Gastrocnemius medialis (tissue), 4 donors: ENCODE results near the gene ELP2. TPM values are rescaled to one million over a fixed set of nuclear protein-coding genes. Genes with fewer than 3 reads are reported as not detected.

Experiments used
- ATAC-seq, 2 donors: fragments of 150-250 bp; one replicate each; pipeline ENCODE4 v1.9.1; 2016
- DNase-seq, 2 donors: peaks; one replicate each; pipeline ENCODE4 v3.0.0-alpha.2; 2019
- H3K27ac ChIP-seq, 4 donors: fragments of 200-600 bp; sonication (generic); 1 replicate in 1 of 4; 2 replicates in 3 of 4; pipeline ENCODE4 v1.5.1; 2016 to 2018; ENCODE audit warnings: mild to moderate bottlenecking in 2 of 4, moderate library complexity in 1 of 4
- H3K27me3 ChIP-seq, 3 donors: fragments of 200-600 bp; sonication (generic) in 2 of 3; 1 replicate in 1 of 3; 2 replicates in 2 of 3; pipeline versions ENCODE4 v1.5.1 to v1.6.0; 2016 to 2019; ENCODE audit warnings: mild to moderate bottlenecking in 1 of 3, moderate library complexity in 1 of 3
- H3K36me3 ChIP-seq, 2 donors: fragments of 200-600 bp; sonication (generic) in 1 of 2; one replicate each; pipeline ENCODE4 v1.5.1; 2017 to 2018
- H3K4me1 ChIP-seq, 2 donors: fragments of 200-600 bp; sonication (generic) in 1 of 2; one replicate each; pipeline ENCODE4 v1.5.1; 2016 to 2017; ENCODE audit warnings: mild to moderate bottlenecking in 2 of 2
- H3K4me3 ChIP-seq, 4 donors: fragments of 200-600 bp; sonication (generic) in 3 of 4; 1 replicate in 1 of 4; 2 replicates in 3 of 4; pipeline ENCODE4 v1.5.1; 2016 to 2019; ENCODE audit warnings: mild to moderate bottlenecking in 2 of 4
- H3K9me3 ChIP-seq, 3 donors: fragments of 200-600 bp; sonication (generic) in 2 of 3; 1 replicate in 1 of 3; 2 replicates in 2 of 3; pipeline ENCODE4 v1.5.1; 2016 to 2019
- POLR2A ChIP-seq, 2 donors: fragments of 450-650 bp; IDR thresholded peaks; one replicate each; pipeline ENCODE4 v1.6.1; 2017; ENCODE audit warnings: antibody characterized with exemption in 2 of 2, mild to moderate bottlenecking in 2 of 2, moderate library complexity in 2 of 2
- in situ Hi-C, 4 donors: fragments of 200-750 bp; cut with MboI; loops; one replicate each; pipeline versions ENCODE4 v1.15.0 to v1.8.0; 2017; ENCODE audit warnings: low sequenced_read_pairs in 4 of 4
- intact Hi-C: fragments of 100-400 bp; cut with DNase I; formaldehyde crosslinking; loops from one replicate; pipeline ENCODE4 v1.15.1; 2023; ENCODE audit warnings: low total_unique reads
- total RNA-seq, 4 donors: library from RNA; depleted of rRNA; stranded (reverse); fragments of >200 nt; gene quantifications; one replicate each; pipeline versions ENCODE4 v1.1.0 to v1.2.3, GENCODE V29; 2016
- TF ChIP-seq, protein P1 (sequence below), 5 experiments: fragments of 450-650 bp in 3 of 5; fragments of 200-600 bp in 2 of 5; sonication (generic) in 2 of 5; IDR thresholded peaks in 4 of 5; conservative IDR thresholded peaks in 1 of 5; 1 replicate in 4 of 5; 2 replicates in 1 of 5; pipeline ENCODE4 v1.5.1; 2016 to 2019; ENCODE audit warnings: antibody characterized with exemption in 5 of 5, mild to moderate bottlenecking in 3 of 5, moderate library complexity in 3 of 5

ELP2 gene
- total RNA-seq, 4 donors from 2014 or later, result 23.7 to 51.0 (median 42.8) TPM

DNA sequence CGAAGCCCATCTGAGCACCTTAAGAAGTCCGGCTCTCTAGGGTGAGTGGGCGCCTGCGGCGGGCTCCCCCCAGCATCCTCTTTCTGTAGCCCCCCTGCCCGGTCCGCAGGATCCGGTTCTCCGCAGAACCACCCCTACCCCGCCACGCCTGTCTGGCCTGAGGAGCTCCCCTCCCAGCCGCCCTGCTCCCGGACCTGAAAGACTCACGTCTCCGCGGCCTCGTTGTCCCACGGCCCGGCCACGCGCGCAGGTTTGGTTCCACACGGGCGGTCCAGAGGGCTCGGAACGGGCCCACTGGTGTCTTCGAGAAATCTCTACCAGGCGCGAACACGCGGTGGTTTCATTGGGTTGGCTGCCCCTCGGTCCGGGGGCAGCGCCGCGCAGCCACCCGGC, 796 bp upstream of the ELP2 start:
- peak in 1 of 2 donors; percentile 23 for ATAC-seq

DNA sequence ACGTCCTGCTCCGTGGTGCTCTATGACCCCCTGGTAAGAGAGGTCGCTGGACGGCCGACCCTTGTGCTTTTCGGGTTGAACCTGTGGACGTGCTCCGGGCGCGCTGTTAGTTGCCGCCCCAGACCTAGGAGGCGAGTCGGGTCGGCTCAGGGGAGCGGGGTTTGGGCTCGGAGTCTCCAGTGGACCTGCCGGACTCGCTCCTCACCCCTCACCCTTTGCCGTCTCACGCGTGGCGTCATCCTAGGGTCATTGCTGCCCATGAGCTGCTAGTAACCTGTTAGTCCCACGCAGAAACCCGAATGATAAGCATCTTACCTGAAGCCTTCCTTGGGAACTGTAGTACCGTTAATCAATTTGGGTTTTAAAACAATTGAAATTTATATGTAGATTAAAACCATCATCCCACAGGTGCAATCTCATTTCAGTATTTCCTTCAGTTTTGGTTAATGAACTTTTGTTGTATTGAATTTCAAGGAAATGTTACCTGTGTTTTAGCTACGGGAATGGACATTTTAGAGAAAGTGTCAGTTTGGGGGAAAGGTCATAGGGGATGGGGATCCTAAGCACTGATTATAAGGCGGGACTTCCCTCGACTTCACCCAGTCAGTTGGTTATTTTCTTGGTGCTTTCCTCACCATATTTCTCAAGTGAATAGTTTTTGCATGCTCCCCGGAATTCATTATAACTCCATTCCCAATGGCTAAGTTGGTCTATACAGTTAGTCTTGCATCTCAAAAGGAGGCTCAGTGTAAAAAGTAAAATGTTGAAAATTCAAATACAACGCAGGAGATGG, 536 bp downstream of the ELP2 start:
- Histone ChIP-seq H3K36me3 (no peaks in the 10 kb centered on the region), H3K27me3 (no peaks in the 10 kb centered on the region), H3K27ac (peak overlapping the region; percentile 99 to 100 (median 100)), H3K9me3 (no peaks in the 10 kb centered on the region), H3K4me3 (peak overlapping the region; percentile 93 to 100 (median 97)), H3K4me1 (peaks cover 23 to 30% of the 10 kb centered on the region in 2 donors)
- DNase-seq, result no peak
- intact Hi-C loops, result no loop called here
- in situ Hi-C loops, result no loop called here
- peak in 1 of 2 donors; percentile 28 for ATAC-seq
- peak in 1 of 2 donors; percentile 10 for TF ChIP-seq POLR2A (IDR thresholded peaks at IDR 0.05)
- TF ChIP-seq, protein P1, sequence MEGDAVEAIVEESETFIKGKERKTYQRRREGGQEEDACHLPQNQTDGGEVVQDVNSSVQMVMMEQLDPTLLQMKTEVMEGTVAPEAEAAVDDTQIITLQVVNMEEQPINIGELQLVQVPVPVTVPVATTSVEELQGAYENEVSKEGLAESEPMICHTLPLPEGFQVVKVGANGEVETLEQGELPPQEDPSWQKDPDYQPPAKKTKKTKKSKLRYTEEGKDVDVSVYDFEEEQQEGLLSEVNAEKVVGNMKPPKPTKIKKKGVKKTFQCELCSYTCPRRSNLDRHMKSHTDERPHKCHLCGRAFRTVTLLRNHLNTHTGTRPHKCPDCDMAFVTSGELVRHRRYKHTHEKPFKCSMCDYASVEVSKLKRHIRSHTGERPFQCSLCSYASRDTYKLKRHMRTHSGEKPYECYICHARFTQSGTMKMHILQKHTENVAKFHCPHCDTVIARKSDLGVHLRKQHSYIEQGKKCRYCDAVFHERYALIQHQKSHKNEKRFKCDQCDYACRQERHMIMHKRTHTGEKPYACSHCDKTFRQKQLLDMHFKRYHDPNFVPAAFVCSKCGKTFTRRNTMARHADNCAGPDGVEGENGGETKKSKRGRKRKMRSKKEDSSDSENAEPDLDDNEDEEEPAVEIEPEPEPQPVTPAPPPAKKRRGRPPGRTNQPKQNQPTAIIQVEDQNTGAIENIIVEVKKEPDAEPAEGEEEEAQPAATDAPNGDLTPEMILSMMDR (IDR thresholded peaks at IDR 0.05 in 4 of 5, conservative IDR thresholded peaks at IDR 0.05 in 1 of 5), result no peak

More for the DNA sequence above, 796 bp upstream of the ELP2 start:
- in situ Hi-C loops (loop anchor here in 1 of 4 donors (5.0 kb wide), 1 partner anchor 62 kb away; the partner anchor contains the start of gene RPRD1A), intact Hi-C loops (loop anchor here (1.0 to 5.0 kb wide), 5 partner anchors 62 to 784 kb away; partner anchors contain the start of genes FHOD3, RMP24, RPRD1A and ZNF24)
- no peak for DNase-seq
- Histone ChIP-seq H3K9me3 (no peaks in the 10 kb centered on the region), H3K4me3 (peak overlapping the region; percentile 93 to 100 (median 97)), H3K36me3 (peaks cover 0 to 9% of the 10 kb centered on the region in 2 donors), H3K4me1 (peaks cover 23 to 30% of the 10 kb centered on the region in 2 donors), H3K27me3 (no peaks in the 10 kb centered on the region), H3K27ac (peak overlapping the region; percentile 99 to 100 (median 100))
- TF ChIP-seq, protein P1 (IDR thresholded peaks at IDR 0.05 in 4 of 5, conservative IDR thresholded peaks at IDR 0.05 in 1 of 5), result no peak
- TF ChIP-seq POLR2A (IDR thresholded peaks at IDR 0.05), result peak in 1 of 2 donors; percentile 15

DNA sequence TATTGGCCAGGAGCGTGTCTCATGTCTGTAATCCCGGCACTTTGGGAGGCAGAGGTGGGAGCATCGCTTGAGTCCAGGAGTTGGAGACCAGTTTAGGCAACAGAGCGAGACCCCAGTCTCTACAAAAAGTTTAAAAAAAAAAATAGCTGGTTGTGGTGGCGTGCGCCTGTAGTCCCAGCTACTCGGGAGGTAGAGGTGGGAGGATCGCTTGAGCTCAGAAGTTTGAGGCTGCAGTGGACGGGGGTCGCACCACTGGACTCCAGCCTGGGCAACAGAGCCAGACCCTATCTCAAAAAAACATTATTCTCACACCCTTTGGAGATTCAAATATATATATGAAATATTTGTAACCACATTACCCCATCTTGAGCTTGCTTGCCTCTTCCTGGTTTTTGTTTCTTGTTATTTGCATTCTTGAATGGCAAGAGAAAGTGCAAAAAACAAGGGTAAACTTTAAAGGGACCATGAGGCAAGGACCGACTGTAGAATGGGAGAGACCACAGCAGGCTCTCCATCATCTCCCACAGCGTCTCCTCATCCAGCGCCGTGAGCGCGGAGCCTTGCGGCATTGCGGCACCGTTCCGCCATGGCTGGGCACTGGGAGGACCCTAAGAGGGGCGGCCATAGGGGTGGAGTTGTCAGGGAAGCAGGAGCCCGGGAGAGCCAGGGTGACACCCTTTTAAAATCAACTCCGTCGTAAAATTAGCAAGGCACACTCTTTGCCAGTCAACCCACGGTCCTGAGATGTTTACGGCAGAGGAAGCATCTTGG, 1.4 kb downstream of the ELP2 start:
- H3K36me3 ChIP-seq, result no peaks in the 10 kb centered on the region
- DNase-seq, result no peak
- H3K4me3 ChIP-seq, result peak overlapping the region; percentile 93 to 100 (median 97)
- H3K27me3 ChIP-seq, result no peaks in the 10 kb centered on the region
- H3K27ac ChIP-seq, result peak overlapping the region; percentile 99 to 100 (median 100)
- in situ Hi-C loops, result no loop called here
- ATAC-seq, result no peak
- TF ChIP-seq POLR2A (IDR thresholded peaks at IDR 0.05), result no peak
- TF ChIP-seq, protein P1 (IDR thresholded peaks at IDR 0.05 in 4 of 5, conservative IDR thresholded peaks at IDR 0.05 in 1 of 5), result no peak
- intact Hi-C loops, result no loop called here
- no peaks in the 10 kb centered on the region for H3K9me3 ChIP-seq
- peaks cover 23 to 30% of the 10 kb centered on the region in 2 donors for H3K4me1 ChIP-seq

DNA sequence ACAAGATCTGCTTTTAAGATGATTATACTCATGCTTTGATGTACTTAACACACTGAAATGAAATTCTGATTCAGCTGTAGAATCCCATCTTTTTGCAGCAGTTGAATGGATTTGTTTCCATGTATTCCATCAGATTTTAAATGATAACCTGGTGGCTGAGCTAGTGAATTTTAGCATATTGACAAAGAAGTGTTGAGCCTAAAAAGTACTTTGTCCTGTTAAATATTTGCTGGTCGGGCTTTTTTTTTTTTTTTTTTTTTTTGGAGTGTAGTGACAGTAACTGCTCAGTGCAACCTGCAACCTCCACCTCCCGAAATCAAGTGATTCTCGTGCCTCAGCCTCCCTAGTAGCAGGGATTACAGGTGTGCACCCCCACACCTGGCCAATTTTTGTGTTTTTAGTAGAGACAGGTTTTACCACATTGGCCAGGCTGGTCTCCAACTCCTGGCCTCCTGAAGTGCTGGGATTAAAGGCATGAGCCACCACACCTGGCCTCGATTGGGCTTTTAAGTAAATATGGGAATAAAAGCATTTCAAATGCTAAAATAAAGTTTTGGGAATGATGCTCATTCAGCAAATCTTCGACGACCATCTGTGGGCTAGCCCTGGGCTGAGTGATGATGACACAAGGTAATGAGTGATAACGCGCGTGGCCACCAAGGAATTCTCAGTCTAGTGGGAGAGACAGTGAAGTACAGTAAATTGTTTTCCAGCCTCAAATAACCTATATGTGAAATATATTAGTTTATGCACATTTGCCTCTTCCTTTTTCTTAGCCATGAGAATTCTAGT, 2.2 kb downstream of the ELP2 start:
- Histone ChIP-seq H3K4me1 (peaks cover 23 to 30% of the 10 kb centered on the region in 2 donors), H3K4me3 (no peak overlapping the region)

More for the DNA sequence above, 2.2 kb downstream of the ELP2 start:
- in situ Hi-C loops, result no loop called here
- Histone ChIP-seq H3K27ac (no peak overlapping the region), H3K9me3 (no peaks in the 10 kb centered on the region), H3K36me3 (peaks cover 0 to 7% of the 10 kb centered on the region in 2 donors), H3K27me3 (no peaks in the 10 kb centered on the region)
- TF ChIP-seq POLR2A (IDR thresholded peaks at IDR 0.05), result no peak
- TF ChIP-seq, protein P1 (IDR thresholded peaks at IDR 0.05 in 4 of 5, conservative IDR thresholded peaks at IDR 0.05 in 1 of 5), result no peak
- ATAC-seq (no peak), DNase-seq (no peak)
- intact Hi-C loops, result no loop called here
